HepG2 (cell line): Measurements from ENCODE around the gene SLC7A10. TPM values are rescaled to one million over a fixed set of nuclear protein-coding genes. Genes with fewer than 3 reads are reported as not detected.

Experiments
- ARNT2 ChIP-seq: sonication (generic); formaldehyde crosslinking; IDR thresholded peaks from 2 replicates; pipeline ENCODE4 v1.8.0; 2022; ENCODE audit warnings: mild to moderate bottlenecking, low read depth, missing genetic modification reagents, moderate library complexity
- ATF1 ChIP-seq: IDR thresholded peaks from 2 replicates; pipeline ENCODE4 v1.6.1; 2016; ENCODE audit warnings: mild to moderate bottlenecking, control low read depth
- CENPBD1 ChIP-seq: sonication (generic); formaldehyde crosslinking; IDR thresholded peaks from 2 replicates; pipeline ENCODE4 v1.8.0; 2022; ENCODE audit warnings: missing genetic modification reagents, low read depth, mild to moderate bottlenecking, borderline replicate concordance
- CSRNP2 ChIP-seq: sonication (generic); formaldehyde crosslinking; conservative IDR thresholded peaks from 2 replicates; pipeline ENCODE4 v1.8.0; 2022; ENCODE audit warnings: low read depth, missing genetic modification reagents
- DZIP1 ChIP-seq: sonication (generic); formaldehyde crosslinking; IDR thresholded peaks from 2 replicates; pipeline ENCODE4 v1.5.0; 2020; ENCODE audit warnings: mild to moderate bottlenecking, missing genetic modification reagents
- ELF3 ChIP-seq: IDR thresholded peaks from 2 replicates; pipeline ENCODE4 v1.6.1; 2016; ENCODE audit warnings: missing genetic modification reagents, missing compliant biosample characterization
- FOXA1 ChIP-seq, 2 experiments: fragments of 450-650 bp in 1 of 2; sonication (generic) in 1 of 2; formaldehyde crosslinking in 1 of 2; IDR thresholded peaks; 2 replicates each; pipeline versions ENCODE4 v1.4.0 to v1.6.1; 2016 to 2020; ENCODE audit warnings: missing genetic modification reagents in 1 of 2
- IKZF1 ChIP-seq: fragments of 450-650 bp; IDR thresholded peaks from 2 replicates; pipeline ENCODE4 v1.7.1; 2016
- IKZF4 ChIP-seq: sonication (generic); formaldehyde crosslinking; IDR thresholded peaks from 2 replicates; pipeline ENCODE4 v1.5.1; 2020; ENCODE audit warnings: borderline replicate concordance, mild to moderate bottlenecking, low read depth, missing genetic modification reagents; ENCODE audit errors: not compliant biosample characterization
- MAFF ChIP-seq: IDR thresholded peaks from 2 replicates; pipeline ENCODE4 v1.6.1; 2011; ENCODE audit warnings: low read depth, low read length, improper control_type of control experiment
- MED1 ChIP-seq: sonication (generic); formaldehyde crosslinking; IDR thresholded peaks from 2 replicates; pipeline ENCODE4 v1.4.0; 2020; ENCODE audit warnings: missing genetic modification reagents
- MIER2 ChIP-seq: IDR thresholded peaks from 2 replicates; pipeline ENCODE4 v1.6.1; 2016; ENCODE audit warnings: missing biosample characterization, missing genetic modification reagents
- NR0B2 ChIP-seq: sonication (generic); formaldehyde crosslinking; IDR thresholded peaks from 2 replicates; pipeline ENCODE4 v1.4.0; 2020; ENCODE audit warnings: mild to moderate bottlenecking, missing genetic modification reagents
- PBX2 ChIP-seq: IDR thresholded peaks from 2 replicates; pipeline ENCODE4 v1.6.1; 2016; ENCODE audit warnings: control low read depth
- RAD21 ChIP-seq: fragments of 450-650 bp; formaldehyde crosslinking; IDR thresholded peaks from 2 replicates; pipeline ENCODE4 v1.5.0; 2020; ENCODE audit warnings: mild to moderate bottlenecking
- SETDB1 ChIP-seq: sonication (generic); formaldehyde crosslinking; IDR thresholded peaks from 2 replicates; pipeline ENCODE4 v1.5.1; 2020; ENCODE audit warnings: missing genetic modification reagents, mild to moderate bottlenecking, borderline replicate concordance
- THAP11 ChIP-seq: IDR thresholded peaks from 2 replicates; pipeline ENCODE4 v1.6.1; 2016; ENCODE audit warnings: missing biosample characterization, missing genetic modification reagents
- ZBTB4 ChIP-seq: sonication (generic); formaldehyde crosslinking; IDR thresholded peaks from 2 replicates; pipeline ENCODE4 v1.4.0; 2020; ENCODE audit warnings: missing genetic modification reagents, mild to moderate bottlenecking, borderline replicate concordance
- ZBTB7A ChIP-seq: sonication (generic); formaldehyde crosslinking; IDR thresholded peaks from 2 replicates; pipeline ENCODE4 v1.8.0; 2022; ENCODE audit warnings: mild to moderate bottlenecking, missing genetic modification reagents
- ZNF326 ChIP-seq: sonication (generic); formaldehyde crosslinking; IDR thresholded peaks from 2 replicates; pipeline ENCODE4 v1.4.0; 2020; ENCODE audit warnings: missing genetic modification reagents, borderline replicate concordance
- ZNF740 ChIP-seq: sonication (generic); formaldehyde crosslinking; IDR thresholded peaks from 2 replicates; pipeline ENCODE4 v1.4.0; 2020; ENCODE audit warnings: missing genetic modification reagents
- polyA plus RNA-seq, 8 experiments: library from polyadenylated mRNA; depleted of rRNA in 3 of 8; stranded (reverse) in 7 of 8; unstranded in 1 of 8; fragments of >200 nt; fragmentation: Illumina TruSeq in 4 of 8; extraction: Trizol in 4 of 8; gene quantifications; 2 replicates each; pipeline versions ENCODE4 v1.2.1 to v1.2.3, GENCODE V29; 2011 to 2016; ENCODE audit warnings: low read depth in 4 of 8, missing spikeins in 1 of 8, mixed read lengths in 1 of 8; ENCODE audit not compliant: insufficient read depth in 1 of 8
- total RNA-seq, 5 experiments: library from RNA; depleted of rRNA; stranded (reverse); fragments of >200 nt; fragmentation: Illumina TruSeq; extraction: Trizol; gene quantifications; 2 replicates each; pipeline ENCODE4 v1.2.3, GENCODE V29; 2016; ENCODE audit warnings: low read depth in 1 of 5

Gene SLC7A10
- total and polyA plus RNA-seq, 2 of the 13 experiments (the other 11 are each of a cell fraction or from before 2014, with no cell fraction given), result 1.1 to 2.2 TPM

- TF ChIP-seq ELF3 (CRISPR knock-in tag) (no peak), DZIP1 (CRISPR knock-in tag) (no peak), ZBTB7A (CRISPR knock-in tag) (peak; percentile 63; the same call in 1 of the 2 replicates), CENPBD1 (CRISPR knock-in tag) (no peak), FOXA1 (IDR thresholded peaks at IDR 0.05) (no peak), FOXA1 (CRISPR knock-in tag; IDR thresholded peaks at IDR 0.05) (no peak), RAD21 (CRISPR knock-in tag) (no peak), MED1 (CRISPR knock-in tag) (no peak), ZBTB4 (CRISPR knock-in tag) (no peak), MAFF (no peak), ZNF740 (CRISPR knock-in tag) (no peak), ZNF326 (CRISPR knock-in tag) (no peak), CSRNP2 (CRISPR knock-in tag) (no peak), SETDB1 (CRISPR knock-in tag) (no peak), IKZF4 (CRISPR knock-in tag) (peak; percentile 20), THAP11 (CRISPR knock-in tag) (no peak), ARNT2 (CRISPR knock-in tag) (no peak), MIER2 (CRISPR knock-in tag) (no peak), PBX2 (no peak), IKZF1 (no peak), NR0B2 (CRISPR knock-in tag) (no peak), ATF1 (CRISPR knock-in tag) (no peak)
These were observed 15.5 kb upstream of the SLC7A10 start (continued) for GRCh38 chr19:33241091-33241529.
